Esophagus muscularis mucosa (tissue), 4 donors: ENCODE data around the gene MYO10.

Source experiments
- EP300 ChIP-seq: sonication (generic); formaldehyde crosslinking; IDR thresholded peaks from one replicate; pipeline ENCODE4 v1.6.1; 2017; ENCODE audit warnings: antibody characterized with exemption
- POLR2A ChIP-seq: fragments of 450-650 bp; IDR thresholded peaks from one replicate; pipeline ENCODE4 v1.6.1; 2017; ENCODE audit warnings: antibody characterized with exemption, moderate library complexity, mild to moderate bottlenecking, low read depth
- POLR2AphosphoS5 ChIP-seq, 2 donors: sonication (generic); formaldehyde crosslinking; IDR thresholded peaks; one replicate each; pipeline ENCODE4 v1.6.1; 2017; ENCODE audit warnings: antibody characterized with exemption in 2 of 2
- TF ChIP-seq, protein P1 (sequence below), 3 experiments: fragments of 200-600 bp in 2 of 3; fragments of 450-650 bp in 1 of 3; sonication (generic) in 2 of 3; IDR thresholded peaks; one replicate each; pipeline ENCODE4 v1.5.1; 2017 to 2019; ENCODE audit warnings: antibody characterized with exemption in 3 of 3, mild to moderate bottlenecking in 2 of 3, moderate library complexity in 1 of 3

DNA sequence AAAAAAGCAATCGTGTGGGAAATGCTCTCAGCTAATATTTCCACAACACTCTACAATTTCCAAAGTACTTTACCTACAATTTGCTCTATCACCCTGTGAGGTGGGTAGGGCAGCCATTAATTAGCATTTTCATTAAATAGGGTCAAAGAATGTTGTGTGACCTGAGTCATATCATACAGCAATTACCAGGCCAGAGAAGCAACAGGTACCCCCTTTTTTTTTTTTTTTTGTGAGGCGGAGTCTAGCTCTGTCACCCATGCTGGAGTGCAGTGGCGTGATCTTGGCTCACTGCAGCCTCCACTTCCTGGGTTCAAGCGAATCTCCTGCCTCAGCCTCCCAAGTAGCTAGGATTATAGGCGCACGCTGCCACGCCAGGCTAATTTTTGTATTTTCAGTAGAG lies 210.5 kb downstream of the MYO10 start:
- no peak for TF ChIP-seq POLR2A
- TF ChIP-seq, protein P1, sequence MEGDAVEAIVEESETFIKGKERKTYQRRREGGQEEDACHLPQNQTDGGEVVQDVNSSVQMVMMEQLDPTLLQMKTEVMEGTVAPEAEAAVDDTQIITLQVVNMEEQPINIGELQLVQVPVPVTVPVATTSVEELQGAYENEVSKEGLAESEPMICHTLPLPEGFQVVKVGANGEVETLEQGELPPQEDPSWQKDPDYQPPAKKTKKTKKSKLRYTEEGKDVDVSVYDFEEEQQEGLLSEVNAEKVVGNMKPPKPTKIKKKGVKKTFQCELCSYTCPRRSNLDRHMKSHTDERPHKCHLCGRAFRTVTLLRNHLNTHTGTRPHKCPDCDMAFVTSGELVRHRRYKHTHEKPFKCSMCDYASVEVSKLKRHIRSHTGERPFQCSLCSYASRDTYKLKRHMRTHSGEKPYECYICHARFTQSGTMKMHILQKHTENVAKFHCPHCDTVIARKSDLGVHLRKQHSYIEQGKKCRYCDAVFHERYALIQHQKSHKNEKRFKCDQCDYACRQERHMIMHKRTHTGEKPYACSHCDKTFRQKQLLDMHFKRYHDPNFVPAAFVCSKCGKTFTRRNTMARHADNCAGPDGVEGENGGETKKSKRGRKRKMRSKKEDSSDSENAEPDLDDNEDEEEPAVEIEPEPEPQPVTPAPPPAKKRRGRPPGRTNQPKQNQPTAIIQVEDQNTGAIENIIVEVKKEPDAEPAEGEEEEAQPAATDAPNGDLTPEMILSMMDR (IDR thresholded peaks at IDR 0.05), result no peak
- TF ChIP-seq EP300, result no peak
- TF ChIP-seq POLR2AphosphoS5 (IDR thresholded peaks at IDR 0.05), result no peak
